ENCODE results near the gene TINAGL1.

Gene TINAGL1

GRCh38 chr1:31574749-31575368 lies 1.5 kb upstream of the TINAGL1 start:
- TF ChIP-seq ZNF274 (IDR thresholded peaks at IDR 0.05; ENCODE audit: low read depth, low read length): no peak

GRCh38 chr1:31575369-31576140 lies 760 bp upstream of the TINAGL1 start:
- no peak overlapping the region for H3K4me3 ChIP-seq (ENCODE audit: low read length)
- no peak for TF ChIP-seq ZNF274 (IDR thresholded peaks at IDR 0.05; ENCODE audit: low read depth, low read length)

More at GRCh38 chr1:31574749-31575368, 1.5 kb upstream of the TINAGL1 start:
- no peak overlapping the region for H3K4me3 ChIP-seq (ENCODE audit: low read length)

GRCh38 chr1:31576743-31577455 lies 584 bp downstream of the TINAGL1 start:
- no peak for TF ChIP-seq ZNF274 (IDR thresholded peaks at IDR 0.05; ENCODE audit: low read depth, low read length)
- no peak overlapping the region for H3K4me3 ChIP-seq (ENCODE audit: low read length)

- no peak overlapping the region for H3K4me3 ChIP-seq (ENCODE audit: low read length)
Observed at GRCh38 chr1:31577515-31578192, 1.3 kb downstream of the TINAGL1 start.

GRCh38 chr1:31579374-31579773 lies 3.1 kb downstream of the TINAGL1 start:
- H3K4me3 ChIP-seq (ENCODE audit: low read length): no peak overlapping the region
- no peak for TF ChIP-seq ZNF274 (IDR thresholded peaks at IDR 0.05; ENCODE audit: low read depth, low read length)

More at GRCh38 chr1:31577515-31578192, 1.3 kb downstream of the TINAGL1 start:
- TF ChIP-seq ZNF274 (IDR thresholded peaks at IDR 0.05; ENCODE audit: low read depth, low read length): no peak

- no peak for TF ChIP-seq ZNF274 (IDR thresholded peaks at IDR 0.05; ENCODE audit: low read depth, low read length)
- no peak overlapping the region for H3K4me3 ChIP-seq (ENCODE audit: low read length)
Observed at GRCh38 chr1:31580513-31580870, 4.2 kb downstream of the TINAGL1 start.

GRCh38 chr1:31580891-31581603 lies 4.7 kb downstream of the TINAGL1 start:
- TF ChIP-seq ZNF274 (IDR thresholded peaks at IDR 0.05; ENCODE audit: low read depth, low read length): no peak
- H3K4me3 ChIP-seq (ENCODE audit: low read length): no peak overlapping the region

GRCh38 chr1:31581821-31582810 lies 5.8 kb downstream of the TINAGL1 start:
- no peak overlapping the region for H3K4me3 ChIP-seq (ENCODE audit: low read length)
- no peak for TF ChIP-seq ZNF274 (IDR thresholded peaks at IDR 0.05; ENCODE audit: low read depth, low read length)

GRCh38 chr1:31583082-31583994 lies 7.0 kb downstream of the TINAGL1 start:
- no peak for TF ChIP-seq ZNF274 (IDR thresholded peaks at IDR 0.05; ENCODE audit: low read depth, low read length)
- no peak overlapping the region for H3K4me3 ChIP-seq (ENCODE audit: low read length)

- H3K4me3 ChIP-seq (ENCODE audit: low read length): no peak overlapping the region
- TF ChIP-seq ZNF274 (IDR thresholded peaks at IDR 0.05; ENCODE audit: low read depth, low read length): no peak
Observed at GRCh38 chr1:31583995-31584868, 7.9 kb downstream of the TINAGL1 start.

All from GM08714 (cell line).